ENCODE measurements around the gene TRAF5.

The TRAF5 gene

GRCh38 chr1:211378844-211379243 lies 52.2 kb downstream of the TRAF5 start:
- TF ChIP-seq GLIS3 (CRISPR knock-in tag; IDR thresholded peaks at IDR 0.05): no peak
- ATAC-seq: peak; percentile 68

DNA sequence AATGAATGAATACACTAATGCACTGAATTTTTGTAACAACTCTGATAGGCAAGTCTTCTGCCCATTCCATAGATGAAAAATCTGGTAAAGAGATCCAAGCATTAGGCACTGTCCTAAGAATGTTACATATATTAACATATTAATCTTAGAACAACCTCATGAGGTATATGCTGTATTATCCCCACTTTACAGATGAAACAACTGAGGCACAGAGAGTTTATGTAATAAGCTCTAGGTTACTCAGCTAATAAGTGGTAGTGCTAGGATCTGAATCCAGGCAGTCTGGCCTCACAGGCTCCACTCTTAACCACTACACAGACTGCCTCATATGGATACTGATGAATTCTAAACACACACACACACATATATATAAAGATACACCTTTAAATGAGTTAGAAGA lies 52.8 kb downstream of the TRAF5 start:
- TF ChIP-seq ISL1 (CRISPR knock-in tag; IDR thresholded peaks at IDR 0.05): no peak
- TF ChIP-seq ARNTL (CRISPR knock-in tag; IDR thresholded peaks at IDR 0.05; ENCODE audit: borderline replicate concordance, low read depth): no peak
- TF ChIP-seq ZFP30 (CRISPR knock-in tag; IDR thresholded peaks at IDR 0.05): no peak
- TF ChIP-seq, protein P1, sequence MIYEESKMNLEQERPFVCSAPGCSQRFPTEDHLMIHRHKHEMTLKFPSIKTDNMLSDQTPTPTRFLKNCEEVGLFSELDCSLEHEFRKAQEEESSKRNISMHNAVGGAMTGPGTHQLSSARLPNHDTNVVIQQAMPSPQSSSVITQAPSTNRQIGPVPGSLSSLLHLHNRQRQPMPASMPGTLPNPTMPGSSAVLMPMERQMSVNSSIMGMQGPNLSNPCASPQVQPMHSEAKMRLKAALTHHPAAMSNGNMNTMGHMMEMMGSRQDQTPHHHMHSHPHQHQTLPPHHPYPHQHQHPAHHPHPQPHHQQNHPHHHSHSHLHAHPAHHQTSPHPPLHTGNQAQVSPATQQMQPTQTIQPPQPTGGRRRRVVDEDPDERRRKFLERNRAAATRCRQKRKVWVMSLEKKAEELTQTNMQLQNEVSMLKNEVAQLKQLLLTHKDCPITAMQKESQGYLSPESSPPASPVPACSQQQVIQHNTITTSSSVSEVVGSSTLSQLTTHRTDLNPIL (CRISPR knock-in tag; IDR thresholded peaks at IDR 0.05; ENCODE audit: low read depth): no peak
- no peak for TF ChIP-seq PATZ1 (CRISPR knock-in tag; IDR thresholded peaks at IDR 0.05; ENCODE audit: borderline replicate concordance)
- no peak for TF ChIP-seq CSDC2 (CRISPR knock-in tag; IDR thresholded peaks at IDR 0.05)
- TF ChIP-seq PPARA (CRISPR knock-in tag; IDR thresholded peaks at IDR 0.05; ENCODE audit: borderline replicate concordance): no peak
- no peak for TF ChIP-seq ZNF8 (CRISPR knock-in tag; IDR thresholded peaks at IDR 0.05)
- TF ChIP-seq ZNF565 (CRISPR knock-in tag; conservative IDR thresholded peaks at IDR 0.05; ENCODE audit: low read depth): no peak
- no peak for TF ChIP-seq TOX (CRISPR knock-in tag; IDR thresholded peaks at IDR 0.05; ENCODE audit: borderline replicate concordance)
- TF ChIP-seq SNAI2 (CRISPR knock-in tag; IDR thresholded peaks at IDR 0.05): no peak
- no peak for TF ChIP-seq TCF4 (CRISPR knock-in tag; IDR thresholded peaks at IDR 0.05; ENCODE audit: borderline replicate concordance)
- no peak for TF ChIP-seq ESRRG (CRISPR knock-in tag; IDR thresholded peaks at IDR 0.05)
- no peak for TF ChIP-seq GLIS3 (CRISPR knock-in tag; IDR thresholded peaks at IDR 0.05)

GRCh38 chr1:211381481-211382181 lies 55.0 kb downstream of the TRAF5 start:
- ATAC-seq: no peak
- TF ChIP-seq TOX (CRISPR knock-in tag; IDR thresholded peaks at IDR 0.05; ENCODE audit: borderline replicate concordance) (no peak), ZC3H10 (CRISPR knock-in tag; IDR thresholded peaks at IDR 0.05) (no peak), ZNF8 (CRISPR knock-in tag; IDR thresholded peaks at IDR 0.05) (no peak), BACH2 (CRISPR knock-in tag; IDR thresholded peaks at IDR 0.05; ENCODE audit: borderline replicate concordance) (no peak), RARB (CRISPR knock-in tag; IDR thresholded peaks at IDR 0.05) (no peak)

More for the DNA sequence above, 52.8 kb downstream of the TRAF5 start:
- no peak for ATAC-seq

DNA sequence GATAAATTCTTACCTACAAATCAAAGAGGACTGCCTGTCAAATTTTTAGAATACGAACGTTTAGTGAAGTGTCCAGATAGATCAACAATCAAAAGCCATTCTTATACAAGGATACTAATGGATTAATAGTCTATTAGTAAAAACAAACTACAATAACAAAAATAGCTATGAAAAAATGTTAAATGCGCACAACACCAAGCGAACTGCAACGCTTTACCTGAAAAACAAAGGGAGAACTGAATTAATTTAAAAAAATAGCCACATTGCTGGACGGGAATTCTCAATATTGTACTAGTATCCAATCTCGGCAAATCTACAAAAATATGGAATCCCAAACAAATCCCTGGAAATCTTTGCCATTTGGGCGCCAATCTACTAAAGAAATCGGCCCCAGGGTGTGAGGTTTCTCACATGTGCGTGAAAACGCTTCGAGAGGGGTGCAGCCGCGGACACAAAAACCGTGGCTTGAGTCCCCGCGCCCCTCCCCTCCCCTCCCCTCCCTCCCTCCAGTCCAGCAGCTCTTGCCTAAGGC lies 55.6 kb downstream of the TRAF5 start:
- TF ChIP-seq ZNF8 (CRISPR knock-in tag; IDR thresholded peaks at IDR 0.05) (no peak), TOX (CRISPR knock-in tag; IDR thresholded peaks at IDR 0.05; ENCODE audit: borderline replicate concordance) (peak; percentile 13; the same call in 1 of the 2 replicates)
- ATAC-seq: peak; percentile 1

- peak; percentile 97 for ATAC-seq
Observed at GRCh38 chr1:211382714-211383480, 56.3 kb downstream of the TRAF5 start.

More at GRCh38 chr1:211382714-211383480, 56.3 kb downstream of the TRAF5 start:
- TF ChIP-seq PPARA (CRISPR knock-in tag; IDR thresholded peaks at IDR 0.05; ENCODE audit: borderline replicate concordance) (no peak), TSHZ2 (CRISPR knock-in tag; IDR thresholded peaks at IDR 0.05) (no peak), CSRNP3 (CRISPR knock-in tag; IDR thresholded peaks at IDR 0.05) (no peak), CSDC2 (CRISPR knock-in tag; IDR thresholded peaks at IDR 0.05) (no peak), BACH2 (CRISPR knock-in tag; IDR thresholded peaks at IDR 0.05; ENCODE audit: borderline replicate concordance) (no peak), OSR1 (CRISPR knock-in tag; IDR thresholded peaks at IDR 0.05) (no peak), ESRRG (CRISPR knock-in tag; IDR thresholded peaks at IDR 0.05) (no peak), ISL1 (CRISPR knock-in tag; IDR thresholded peaks at IDR 0.05) (no peak)
- TF ChIP-seq, protein P2, sequence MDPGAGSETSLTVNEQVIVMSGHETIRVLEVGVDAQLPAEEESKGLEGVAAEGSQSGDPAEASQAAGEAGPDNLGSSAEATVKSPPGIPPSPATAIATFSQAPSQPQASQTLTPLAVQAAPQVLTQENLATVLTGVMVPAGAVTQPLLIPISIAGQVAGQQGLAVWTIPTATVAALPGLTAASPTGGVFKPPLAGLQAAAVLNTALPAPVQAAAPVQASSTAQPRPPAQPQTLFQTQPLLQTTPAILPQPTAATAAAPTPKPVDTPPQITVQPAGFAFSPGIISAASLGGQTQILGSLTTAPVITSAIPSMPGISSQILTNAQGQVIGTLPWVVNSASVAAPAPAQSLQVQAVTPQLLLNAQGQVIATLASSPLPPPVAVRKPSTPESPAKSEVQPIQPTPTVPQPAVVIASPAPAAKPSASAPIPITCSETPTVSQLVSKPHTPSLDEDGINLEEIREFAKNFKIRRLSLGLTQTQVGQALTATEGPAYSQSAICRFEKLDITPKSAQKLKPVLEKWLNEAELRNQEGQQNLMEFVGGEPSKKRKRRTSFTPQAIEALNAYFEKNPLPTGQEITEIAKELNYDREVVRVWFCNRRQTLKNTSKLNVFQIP (CRISPR knock-in tag; IDR thresholded peaks at IDR 0.05; ENCODE audit: borderline replicate concordance, low read depth): peak; percentile 46; the same call in 1 of the 2 replicates

Measured in SK-N-SH treated with all-trans-retinoic acid at 6 μM for 48 hours (cell line).